ENCODE measurements around the gene KCTD12. TPM values are rescaled to one million over a fixed set of nuclear protein-coding genes. Genes with fewer than 3 reads are reported as not detected.

The KCTD12 gene
- total RNA-seq, 1 experiment from 2014 or later, result 6.7 TPM

- TF ChIP-seq ATF6 (CRISPR knock-in tag; IDR thresholded peaks at IDR 0.05) (no peak), ZNF121 (CRISPR knock-in tag; IDR thresholded peaks at IDR 0.05) (no peak), FOXJ3 (CRISPR knock-in tag; IDR thresholded peaks at IDR 0.05; ENCODE audit: borderline replicate concordance) (no peak), ZNF317 (CRISPR knock-in tag; IDR thresholded peaks at IDR 0.05; ENCODE audit: borderline replicate concordance, low read depth) (no peak), HMGXB4 (CRISPR knock-in tag; IDR thresholded peaks at IDR 0.05) (no peak; the same call in 1 of the 2 replicates), ZSCAN18 (CRISPR knock-in tag; IDR thresholded peaks at IDR 0.05) (no peak), PREB (CRISPR knock-in tag; IDR thresholded peaks at IDR 0.05; ENCODE audit: borderline replicate concordance) (no peak), ZNF281 (CRISPR knock-in tag; IDR thresholded peaks at IDR 0.05) (no peak), FOXK1 (CRISPR knock-in tag; IDR thresholded peaks at IDR 0.05) (no peak), ETV6 (CRISPR knock-in tag; IDR thresholded peaks at IDR 0.05) (no peak)
Observed at GRCh38 chr13:76886005-76886291, 257 bp downstream of the KCTD12 start (continued).

- peak; percentile 57 for DNase-seq (ENCODE audit: low spot score)
- CTCF ChIA-PET, result interaction anchor here (0.8 to 3.2 kb wide), 15 partner anchors 13 to 846 kb away, joined by 3 to 21 read pairs (median 4); partner anchors contain the start of gene CLN5
- peak overlapping the region; percentile 76 for H3K4me3 Mint-ChIP-seq
- peaks cover 58% of the 10 kb centered on the region for H3K27me3 Mint-ChIP-seq (ENCODE audit: low read depth)
- H3K4me1 Mint-ChIP-seq, result peaks cover 19% of the 10 kb centered on the region
- POLR2A ChIA-PET, result interaction anchor here (0.7 kb wide), 1 partner anchor 66 kb away, joined by 3 read pairs; no protein-coding TSS in a partner anchor
- no peaks in the 10 kb centered on the region for H3K9me3 Mint-ChIP-seq
- H3K36me3 Mint-ChIP-seq, result no peaks in the 10 kb centered on the region
- H3K27ac Mint-ChIP-seq, result no peak overlapping the region
- peak; percentile 25 for ATAC-seq
- TF ChIP-seq MYBL2 (CRISPR knock-in tag; IDR thresholded peaks at IDR 0.05), result peak; percentile 23; the same call in 1 of the 2 replicates
- TF ChIP-seq JUN (CRISPR knock-in tag; IDR thresholded peaks at IDR 0.05), result no peak
- 0 out of 2 replicates have a peak, but pooled peaks have one; percentile 70 for TF ChIP-seq TCF7 (CRISPR knock-in tag; IDR thresholded peaks at IDR 0.05; ENCODE audit: low read depth)
- TF ChIP-seq ATF3 (CRISPR knock-in tag; conservative IDR thresholded peaks at IDR 0.05), result no peak
- TF ChIP-seq MXD4 (CRISPR knock-in tag; IDR thresholded peaks at IDR 0.05; ENCODE audit: borderline replicate concordance), result no peak
- no peak for TF ChIP-seq NFATC4 (CRISPR knock-in tag; IDR thresholded peaks at IDR 0.05)
- peak; percentile 32; the same call in 1 of the 2 replicates for TF ChIP-seq ZBTB21 (CRISPR knock-in tag; IDR thresholded peaks at IDR 0.05; ENCODE audit: borderline replicate concordance)
- TF ChIP-seq ZNF512 (CRISPR knock-in tag; IDR thresholded peaks at IDR 0.05; ENCODE audit: borderline replicate concordance), result 0 out of 2 replicates have a peak, but pooled peaks have one; percentile 30
- no peak for TF ChIP-seq NR1H2 (CRISPR knock-in tag; IDR thresholded peaks at IDR 0.05)
- TF ChIP-seq SMAD3 (CRISPR knock-in tag; IDR thresholded peaks at IDR 0.05; ENCODE audit: borderline replicate concordance), result peak; percentile 94
- no peak for TF ChIP-seq CBFB (CRISPR knock-in tag; IDR thresholded peaks at IDR 0.05; ENCODE audit: low read depth)
- TF ChIP-seq MAX (CRISPR knock-in tag; IDR thresholded peaks at IDR 0.05), result peak; percentile 77
- TF ChIP-seq TP53 (CRISPR knock-in tag; IDR thresholded peaks at IDR 0.05), result 0 out of 2 replicates have a peak, but pooled peaks have one; percentile 27
Observed at GRCh38 chr13:76885203-76886004, 801 bp downstream of the KCTD12 start.

Measured in WTC11 (cell line).